GM18511 (cell line): ENCODE data around the gene CDC42BPB.
"Not testable (repeated sequence)": the region's sequence is repeated elsewhere in the genome, so short reads cannot be mapped to it uniquely, and the experiment has no call there.

Source experiments
- ATAC-seq: cut with Tn5 transposase; IDR thresholded peaks from one replicate; pipeline ENCODE4 v1.9.1; 2021; ENCODE audit warnings: mild to moderate bottlenecking, moderate library complexity; ENCODE audit not compliant: unreplicated experiment

Gene CDC42BPB

GRCh38 chr14:102903248-102903888 is 154.0 kb downstream of the CDC42BPB start:
- no peak for ATAC-seq

- ATAC-seq, result no peak
Measured at GRCh38 chr14:102902523-102903247, 154.7 kb downstream of the CDC42BPB start.

- ATAC-seq, result peak; percentile 5
Measured at GRCh38 chr14:102902086-102902485, 155.3 kb downstream of the CDC42BPB start.

- peak; percentile 84 for ATAC-seq
Measured at GRCh38 chr14:102901633-102902032, 155.7 kb downstream of the CDC42BPB start.

GRCh38 chr14:102900631-102901571 is 156.4 kb downstream of the CDC42BPB start:
- ATAC-seq, result peak; percentile 71

- ATAC-seq, result no peak
Measured at GRCh38 chr14:102899516-102899900, 157.8 kb downstream of the CDC42BPB start.

GRCh38 chr14:102898776-102899515 is 158.4 kb downstream of the CDC42BPB start:
- no peak for ATAC-seq

- ATAC-seq, result no peak
Measured at GRCh38 chr14:102898298-102898697, 159.1 kb downstream of the CDC42BPB start.

- no peak for ATAC-seq
Measured at GRCh38 chr14:102897299-102898027, 159.9 kb downstream of the CDC42BPB start.

- ATAC-seq, result not testable (repeated sequence)
Measured at GRCh38 chr14:102896735-102897134, 160.6 kb downstream of the CDC42BPB start.

GRCh38 chr14:102893452-102893851 is 163.9 kb downstream of the CDC42BPB start:
- no peak for ATAC-seq

GRCh38 chr14:102892651-102893050 is 164.7 kb downstream of the CDC42BPB start:
- ATAC-seq, result no peak

GRCh38 chr14:102891556-102891955 is 165.8 kb downstream of the CDC42BPB start:
- ATAC-seq, result no peak

GRCh38 chr14:102891111-102891510 is 166.2 kb downstream of the CDC42BPB start:
- ATAC-seq, result no peak

- ATAC-seq, result no peak
Measured at GRCh38 chr14:102889615-102890014, 167.7 kb downstream of the CDC42BPB start.

- ATAC-seq, result no peak
Measured at GRCh38 chr14:102888748-102889147, 168.6 kb downstream of the CDC42BPB start.

GRCh38 chr14:102885737-102886447 is 171.5 kb downstream of the CDC42BPB start:
- ATAC-seq, result no peak

- no peak for ATAC-seq
Measured at GRCh38 chr14:102883554-102883953, 173.8 kb downstream of the CDC42BPB start.

- no peak for ATAC-seq
Measured at GRCh38 chr14:102883089-102883541, 174.2 kb downstream of the CDC42BPB start.
